Posterior cingulate gyrus (tissue), 11 donors: Measurements from ENCODE around the gene GDAP2.
"Not testable (repeated sequence)": the region's sequence is repeated elsewhere in the genome, so short reads cannot be mapped to it uniquely, and the experiment has no call there.

Experiments
- DNase-seq, 10 donors: peaks; one replicate each; pipeline versions ENCODE4 v3.0.0 to v3.0.0-alpha.2; 2020 to 2021; ENCODE audit warnings: mixed read lengths in 3 of 10
- intact Hi-C: fragments of 100-400 bp; cut with DNase I; formaldehyde crosslinking; loops from one replicate; pipeline ENCODE4 v1.15.1; 2023

GDAP2 gene

DNA sequence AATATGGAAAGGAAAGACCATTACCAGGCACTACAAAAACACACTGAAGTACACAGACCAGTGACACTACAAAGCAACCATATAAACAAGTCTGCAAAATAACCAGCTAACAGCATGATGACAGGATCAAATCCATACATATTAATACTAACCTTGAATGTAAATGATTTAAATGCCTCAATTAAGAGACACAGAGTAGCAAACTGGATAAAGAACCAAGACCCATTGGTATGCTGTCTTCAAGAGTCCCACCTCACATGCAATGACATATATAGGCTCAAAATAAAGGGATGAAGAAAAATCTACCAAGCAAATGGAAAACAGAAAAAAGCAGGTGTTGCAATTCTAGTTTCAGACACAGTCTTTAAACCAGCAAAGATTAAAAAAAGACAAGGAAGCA is 84.9 kb downstream of the GDAP2 start:
- intact Hi-C loops, DNase-seq: not testable (repeated sequence)

DNA sequence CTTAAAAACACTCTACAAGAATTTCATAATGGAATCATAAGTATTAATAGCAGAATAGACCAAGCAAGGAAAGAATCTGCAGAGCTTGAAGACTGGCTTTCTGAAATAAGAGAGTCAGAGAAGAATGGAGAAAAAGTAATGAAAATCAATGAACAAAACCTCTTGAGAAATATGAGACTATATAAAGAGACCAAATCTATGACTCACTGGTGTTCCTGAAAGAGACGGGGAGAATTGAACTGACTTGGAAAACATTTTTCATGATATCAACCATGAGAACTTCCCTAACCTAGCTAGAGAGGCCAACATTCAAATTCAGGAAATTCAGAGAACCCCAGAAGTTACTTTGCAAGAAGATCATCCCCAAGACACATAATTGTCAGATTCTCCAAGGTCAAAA is 85.6 kb downstream of the GDAP2 start:
- intact Hi-C loops, result no loop called here
- DNase-seq, result no peak

DNA sequence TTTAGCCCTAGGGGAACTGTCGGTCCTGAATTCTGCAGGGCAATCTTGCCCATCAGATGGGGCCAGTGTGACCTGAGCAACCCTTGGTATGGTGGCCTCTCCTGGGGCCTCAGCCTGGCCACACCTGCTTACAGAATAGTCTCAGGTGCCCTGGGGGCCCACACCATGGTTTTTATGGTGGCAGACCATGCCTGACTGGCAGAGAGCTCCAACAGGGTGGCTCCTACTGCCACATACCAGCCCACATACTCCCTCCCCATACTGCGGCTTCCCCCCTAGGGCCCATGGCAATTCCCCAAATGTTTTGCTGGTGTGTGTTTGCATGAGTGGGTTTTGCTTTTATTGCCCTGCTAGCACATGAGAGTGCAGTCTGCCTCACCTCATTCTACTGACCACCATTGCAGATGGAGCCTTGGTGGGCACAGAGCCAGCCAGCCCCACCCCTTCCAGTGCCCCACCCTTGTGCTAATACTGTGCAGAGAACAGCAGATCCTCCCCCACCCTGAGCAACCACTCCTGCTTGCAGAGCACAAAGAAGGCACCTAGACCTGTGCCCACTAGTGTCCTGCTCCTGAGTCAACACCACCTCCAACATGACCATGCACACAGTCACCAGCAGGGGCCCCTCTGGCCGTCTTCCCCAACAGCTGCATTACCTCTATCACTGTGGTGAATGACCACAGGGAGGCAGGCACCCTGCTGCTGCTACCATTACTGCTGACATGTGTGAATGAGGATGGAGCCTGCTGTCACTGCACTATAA is 86.8 kb downstream of the GDAP2 start:
- intact Hi-C loops, result no loop called here
- no peak for DNase-seq

DNA sequence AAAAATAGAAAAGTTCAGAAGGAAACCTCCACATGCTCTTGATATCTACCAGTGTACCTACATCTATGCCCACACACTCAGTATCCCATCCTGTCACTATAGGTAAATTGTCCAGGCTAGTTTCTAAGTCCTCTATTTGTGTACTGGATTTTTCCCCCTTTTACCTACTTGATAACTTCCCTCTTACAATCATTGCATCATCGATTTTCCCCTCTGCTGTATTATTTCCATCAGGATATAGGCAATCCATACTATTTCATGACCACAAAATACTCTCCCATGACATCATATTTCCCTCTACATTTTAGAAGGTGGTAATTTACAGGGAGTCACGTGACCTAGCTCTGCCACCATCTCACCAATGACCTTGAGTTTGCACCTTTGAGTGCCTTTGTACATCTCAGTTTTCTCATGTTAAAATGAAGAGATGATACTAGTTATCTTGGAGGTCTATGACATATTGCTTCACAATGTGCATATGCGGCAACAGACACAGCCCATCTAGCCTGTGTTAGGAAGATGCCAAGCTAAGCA is 88.2 kb downstream of the GDAP2 start:
- intact Hi-C loops, result no loop called here
- DNase-seq, result no peak

DNA sequence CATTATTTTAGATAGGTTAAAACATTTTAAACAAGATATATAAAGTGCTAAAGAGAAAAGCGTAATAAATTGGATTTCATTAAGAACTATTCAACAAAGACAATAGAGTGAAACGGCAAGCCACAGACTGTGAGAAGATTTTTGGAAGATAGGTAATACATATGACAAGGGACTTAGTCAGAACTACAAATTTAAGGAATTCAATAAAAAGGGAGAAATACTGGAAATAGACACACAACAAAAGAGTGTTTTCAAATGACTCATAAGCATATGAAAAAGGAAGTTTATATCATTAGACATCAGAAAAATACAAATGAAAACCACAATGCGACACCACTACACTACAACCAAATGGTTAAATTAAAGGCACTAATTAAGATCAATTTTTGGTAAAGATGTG is 90.5 kb downstream of the GDAP2 start:
- intact Hi-C loops, result no loop called here
- no peak for DNase-seq

DNA sequence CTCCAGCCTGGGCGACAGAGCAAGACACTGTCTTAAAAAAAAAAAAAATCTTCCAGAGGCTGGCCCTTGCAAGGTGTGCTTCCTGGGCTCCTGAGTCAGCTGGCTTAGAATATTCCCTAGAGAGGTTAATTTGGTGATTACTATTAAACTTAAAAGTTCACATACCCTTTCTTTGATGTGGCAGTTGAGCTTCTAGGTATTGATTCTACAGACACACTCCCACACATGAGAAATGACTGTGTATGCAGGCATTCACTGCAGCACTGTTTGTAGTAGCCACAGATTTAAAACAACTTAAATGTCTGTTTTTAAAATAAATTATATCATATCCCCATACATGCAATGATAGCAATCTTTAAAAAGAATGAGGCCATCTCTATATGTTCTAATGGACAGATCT is 93.4 kb downstream of the GDAP2 start:
- intact Hi-C loops, result no loop called here
- DNase-seq, result no peak

DNA sequence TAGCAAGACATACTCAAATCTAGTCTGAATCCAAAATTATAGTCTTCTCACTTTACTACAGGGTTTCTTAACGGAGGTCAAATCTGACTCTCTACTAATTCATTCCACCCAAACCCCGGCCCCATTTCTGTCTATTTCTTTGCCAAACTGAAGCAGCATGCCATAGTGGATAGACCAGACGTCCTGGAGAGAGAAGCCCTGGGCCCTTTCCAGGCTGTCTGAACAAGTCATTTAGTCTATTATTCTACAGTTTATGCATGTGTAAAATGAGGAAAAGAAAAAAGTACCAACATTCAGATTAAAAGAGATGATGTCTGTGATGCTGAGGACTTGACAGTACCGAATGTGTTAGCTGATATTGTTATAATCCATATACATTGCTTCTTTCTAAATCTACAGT is 95.0 kb downstream of the GDAP2 start:
- DNase-seq, result no peak
- intact Hi-C loops, result no loop called here

DNA sequence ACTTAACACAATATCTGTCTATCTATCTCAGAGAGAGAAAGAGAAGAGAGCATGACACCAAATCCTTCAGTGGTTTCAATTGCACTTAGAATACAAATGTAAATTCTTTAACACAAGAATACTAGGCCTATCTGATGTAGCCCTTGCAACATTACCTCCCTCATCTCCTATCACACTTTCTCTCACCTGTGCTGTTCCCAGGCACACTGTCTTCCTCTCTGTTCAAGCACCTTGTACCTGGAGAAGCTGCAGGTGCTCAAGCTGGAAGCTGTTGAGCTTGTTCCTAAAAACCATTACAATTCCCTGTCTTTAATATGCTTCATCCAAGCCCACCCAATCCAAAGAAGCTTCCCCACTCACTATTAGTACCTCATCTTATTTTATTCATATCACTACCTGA is 97.0 kb downstream of the GDAP2 start:
- intact Hi-C loops, result no loop called here
- DNase-seq, result no peak

DNA sequence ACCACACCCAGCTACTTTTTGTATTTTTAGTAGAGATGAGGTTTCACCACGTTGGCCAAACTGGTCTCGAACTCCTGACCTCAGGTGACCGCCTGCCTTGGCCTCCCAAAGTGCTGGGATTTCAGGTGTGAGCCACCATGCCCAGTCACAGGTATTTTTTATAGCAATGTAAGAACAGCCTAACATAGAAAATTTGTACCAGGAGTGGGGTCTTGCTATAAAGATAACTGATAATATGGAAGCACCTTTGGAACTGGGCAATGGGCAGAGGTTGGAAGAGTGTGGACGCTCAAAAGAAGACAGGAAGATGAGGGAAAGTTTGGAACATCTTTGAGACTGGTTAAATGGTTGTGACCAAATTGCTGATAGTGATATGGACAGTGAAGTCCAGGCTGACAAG is 99.2 kb downstream of the GDAP2 start:
- no peak for DNase-seq
- intact Hi-C loops, result no loop called here

DNA sequence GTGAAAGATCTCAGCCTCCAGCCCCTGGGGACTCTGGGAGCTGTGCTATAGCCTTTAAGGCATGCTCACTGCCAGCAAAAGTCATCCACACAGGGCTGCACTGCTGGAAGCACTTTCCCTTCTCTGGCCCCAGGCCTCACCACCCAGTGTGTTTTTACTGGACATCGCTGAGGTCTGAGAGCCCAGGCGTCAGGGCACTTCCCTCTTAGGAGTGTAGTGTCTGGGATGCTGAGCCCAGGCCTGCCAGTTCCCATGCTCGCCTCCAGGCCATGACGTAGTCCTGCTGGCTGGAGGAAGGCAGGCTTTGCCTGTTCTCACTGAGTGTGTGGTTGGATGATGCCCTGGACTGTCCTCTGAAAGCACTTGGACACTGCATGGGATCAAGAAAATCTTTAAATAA is 101.2 kb downstream of the GDAP2 start:
- intact Hi-C loops, result no loop called here
- DNase-seq, result no peak

DNA sequence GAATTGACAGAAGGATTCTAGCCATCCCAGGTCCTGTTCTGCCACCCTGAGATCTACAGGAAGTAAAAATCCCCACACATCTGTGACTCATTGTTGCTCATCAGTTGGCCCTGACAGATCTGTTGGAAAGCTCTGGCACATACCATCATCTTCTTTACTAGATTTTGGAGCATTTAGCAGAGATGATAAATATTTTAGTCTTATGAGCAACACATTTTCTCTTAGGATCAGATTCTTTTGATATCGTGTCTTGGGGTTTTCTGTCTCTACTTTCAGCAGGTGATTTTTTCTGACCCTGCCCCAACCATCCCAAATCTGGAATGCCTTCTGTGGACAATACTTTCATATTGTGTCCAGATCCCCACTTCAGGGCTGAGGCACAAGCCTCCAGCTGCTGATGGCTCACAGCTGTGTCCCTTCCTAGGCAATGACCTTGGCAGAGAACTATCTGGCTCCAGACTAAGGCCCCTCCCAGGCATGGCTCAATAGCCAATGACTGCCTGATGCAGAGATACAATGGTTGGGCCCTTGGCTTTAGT is 102.8 kb downstream of the GDAP2 start:
- DNase-seq, result no peak
- intact Hi-C loops, result no loop called here

DNA sequence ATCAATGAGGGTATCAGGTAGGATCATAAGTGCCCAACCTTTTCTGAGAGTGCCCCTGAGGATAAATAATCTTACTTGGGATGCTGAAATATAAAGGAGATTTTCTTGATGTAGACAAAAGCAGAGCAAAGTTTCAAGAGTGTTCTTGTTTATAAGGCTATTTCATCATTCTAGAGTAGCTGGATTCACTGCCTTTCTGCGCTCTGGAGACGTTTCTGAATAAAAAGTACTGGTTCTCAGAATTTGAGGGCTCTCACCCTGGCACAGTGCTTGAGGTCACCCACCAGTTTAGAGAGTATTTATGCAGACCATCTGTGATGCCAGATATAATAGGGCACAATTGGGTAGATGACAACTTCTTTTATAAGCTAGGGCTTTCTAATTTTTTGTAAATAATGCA is 103.3 kb downstream of the GDAP2 start:
- no peak for DNase-seq
- intact Hi-C loops, result no loop called here

DNA sequence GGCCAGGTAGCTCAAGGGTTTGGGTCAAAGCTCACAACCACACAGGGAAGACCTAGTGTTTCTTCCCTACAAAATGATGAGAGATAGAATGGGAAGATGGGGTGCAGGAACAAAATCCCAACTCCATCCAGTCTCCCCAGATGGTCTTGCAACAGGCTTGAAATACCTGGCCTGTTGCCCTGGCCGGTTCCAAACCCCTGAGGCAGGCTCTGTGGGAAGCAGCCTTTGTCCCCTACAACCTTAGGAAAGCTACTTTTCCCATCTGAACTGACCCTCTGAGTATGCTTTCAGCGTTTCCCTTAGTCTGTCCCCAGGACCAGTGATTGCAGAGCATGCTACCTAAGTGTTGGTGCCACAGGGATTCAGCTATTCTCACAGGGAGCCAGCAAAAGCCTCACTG is 104.0 kb downstream of the GDAP2 start:
- intact Hi-C loops, result no loop called here
- no peak for DNase-seq

DNA sequence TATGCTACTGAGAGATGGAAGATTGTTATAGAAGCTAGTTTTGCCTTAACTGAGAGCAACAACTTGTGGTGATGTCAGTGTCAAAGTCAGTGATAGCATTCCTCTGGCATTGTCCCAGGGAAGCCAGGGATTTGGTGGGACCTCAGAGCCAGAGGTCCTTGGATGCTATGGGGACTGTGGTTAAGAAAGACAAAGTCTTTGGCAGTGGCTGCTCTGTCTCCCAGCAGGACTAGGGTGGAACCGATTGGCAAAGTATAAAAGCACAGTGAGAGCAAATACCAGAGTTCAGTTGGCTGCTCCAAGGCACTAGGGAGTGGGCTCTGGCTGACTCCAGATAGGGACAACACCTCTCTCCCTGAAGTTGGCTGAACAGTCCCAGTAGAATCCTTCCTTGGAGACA is 104.8 kb downstream of the GDAP2 start:
- intact Hi-C loops, result no loop called here
- DNase-seq, result no peak

DNA sequence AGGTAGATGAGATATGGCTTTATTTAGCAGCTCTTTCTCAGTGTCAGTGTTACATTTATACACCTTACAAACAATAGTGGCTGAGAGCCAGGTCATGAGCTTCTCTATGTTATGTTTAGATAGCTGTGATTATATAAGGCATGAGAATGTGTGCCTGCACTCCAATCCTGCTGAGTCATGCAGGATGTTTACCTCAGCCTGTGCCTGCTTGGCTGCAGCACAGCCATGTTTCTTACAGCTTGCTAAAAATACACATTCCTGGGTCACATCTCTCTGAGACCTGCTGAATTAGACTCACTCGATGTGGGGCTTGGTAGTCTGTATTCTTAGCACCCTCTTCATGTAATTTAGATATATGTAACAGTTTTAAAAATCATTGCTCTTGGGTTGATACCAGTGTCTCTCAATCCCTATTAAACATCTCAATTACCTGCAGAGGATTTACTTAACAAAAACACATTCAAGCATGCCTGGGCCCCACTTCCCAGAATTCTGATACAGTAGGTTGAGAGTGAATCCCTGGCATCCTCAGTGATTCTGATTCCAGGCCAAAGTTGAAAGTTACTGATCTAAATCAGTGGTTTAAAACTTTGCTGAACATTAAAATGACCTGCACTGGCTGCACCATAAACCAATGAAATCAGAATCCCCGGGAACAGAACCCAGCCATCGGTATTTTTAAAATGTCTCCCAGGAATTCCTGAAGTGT is 107.5 kb downstream of the GDAP2 start:
- intact Hi-C loops, result no loop called here
- DNase-seq, result no peak

DNA sequence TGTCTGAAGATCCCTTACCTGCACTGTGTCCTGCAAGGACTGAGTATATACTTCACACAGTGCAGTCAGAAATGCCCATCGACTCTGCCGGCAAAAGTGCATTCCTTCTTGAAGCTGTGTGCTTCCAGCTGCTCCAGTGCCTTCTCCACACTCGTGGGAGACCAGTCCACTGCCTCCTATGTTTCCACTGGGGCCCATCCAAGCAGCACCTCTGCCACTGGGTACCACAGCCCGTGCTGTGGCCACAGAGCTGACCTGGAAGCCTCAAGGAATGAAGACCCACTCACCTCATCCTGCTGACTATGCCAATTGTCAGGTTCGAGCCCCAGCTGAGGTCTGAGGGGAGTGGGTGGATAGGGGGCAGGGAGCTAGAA is 108.1 kb downstream of the GDAP2 start:
- no peak for DNase-seq
- intact Hi-C loops, result no loop called here

DNA sequence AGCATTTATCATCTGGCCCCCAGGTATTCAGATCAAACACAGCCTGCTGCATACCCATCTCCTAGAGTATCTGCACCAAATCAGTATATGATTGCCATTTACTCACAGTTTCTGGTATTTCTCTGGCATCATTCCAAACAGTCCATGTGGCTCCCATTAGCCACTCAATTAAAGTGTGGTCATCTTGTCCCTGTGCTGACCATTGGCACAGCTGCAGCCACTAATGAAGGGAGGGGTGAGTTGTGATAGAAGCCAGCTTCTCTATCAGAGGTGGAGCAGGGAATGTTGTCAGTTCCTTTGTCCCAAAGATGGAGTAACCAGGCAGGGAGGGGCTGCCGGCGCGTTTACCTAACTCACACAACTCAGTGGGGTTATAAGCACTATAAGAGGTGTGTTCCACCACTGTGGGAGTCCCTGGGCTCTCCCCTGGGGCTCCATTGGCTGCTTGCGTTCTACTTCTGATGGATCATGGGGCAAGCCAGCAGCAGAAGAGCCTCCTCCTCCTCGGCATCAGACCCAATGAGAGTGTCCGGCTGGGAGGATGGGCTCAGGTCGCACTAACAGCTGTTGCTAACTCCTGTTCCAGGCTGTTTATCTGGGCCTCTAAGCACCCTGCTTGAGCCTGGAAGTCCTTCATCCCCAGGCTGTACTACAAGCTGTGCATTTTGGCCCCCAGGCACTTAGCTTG is 108.6 kb downstream of the GDAP2 start:
- no peak for DNase-seq
- intact Hi-C loops, result no loop called here

DNA sequence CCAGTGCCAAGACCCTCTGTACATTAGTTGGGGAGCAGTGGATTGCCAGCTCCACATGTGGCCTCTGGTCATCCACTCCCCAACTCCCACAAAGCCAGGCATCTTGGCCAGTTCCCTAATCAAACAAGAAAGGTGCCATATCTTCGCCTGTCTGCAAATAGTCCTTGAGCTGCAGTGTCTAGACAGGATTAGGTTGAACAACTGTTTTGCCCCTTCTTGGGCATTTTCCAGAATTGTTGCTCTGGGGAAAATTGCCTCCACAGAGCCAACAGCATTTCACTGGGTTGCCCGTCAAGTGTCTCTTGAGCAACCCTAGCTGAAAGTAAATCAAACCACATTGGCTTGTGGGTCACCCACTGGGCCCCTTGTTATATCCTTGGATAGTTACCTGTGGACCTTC is 109.3 kb downstream of the GDAP2 start:
- intact Hi-C loops, result no loop called here
- no peak for DNase-seq

DNA sequence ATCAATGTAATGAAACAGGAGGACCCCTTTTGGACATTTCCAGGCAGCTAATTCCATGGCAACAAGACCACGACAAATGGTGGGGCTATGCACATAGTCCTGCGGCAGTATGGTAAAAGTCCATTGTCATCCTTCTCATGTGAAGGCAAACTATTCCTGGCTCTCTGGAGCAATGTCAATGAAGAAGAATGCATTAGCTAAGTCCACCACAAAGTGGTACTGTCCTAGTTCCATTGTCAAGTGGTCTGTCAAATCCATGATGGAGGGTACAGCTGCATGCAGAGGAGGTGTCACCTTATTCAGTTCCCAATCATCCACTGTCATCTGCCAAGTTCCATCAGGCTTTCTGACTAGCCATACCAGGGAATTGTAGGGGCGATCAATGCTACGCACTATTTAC is 110.1 kb downstream of the GDAP2 start:
- DNase-seq, result no peak
- intact Hi-C loops, result no loop called here

DNA sequence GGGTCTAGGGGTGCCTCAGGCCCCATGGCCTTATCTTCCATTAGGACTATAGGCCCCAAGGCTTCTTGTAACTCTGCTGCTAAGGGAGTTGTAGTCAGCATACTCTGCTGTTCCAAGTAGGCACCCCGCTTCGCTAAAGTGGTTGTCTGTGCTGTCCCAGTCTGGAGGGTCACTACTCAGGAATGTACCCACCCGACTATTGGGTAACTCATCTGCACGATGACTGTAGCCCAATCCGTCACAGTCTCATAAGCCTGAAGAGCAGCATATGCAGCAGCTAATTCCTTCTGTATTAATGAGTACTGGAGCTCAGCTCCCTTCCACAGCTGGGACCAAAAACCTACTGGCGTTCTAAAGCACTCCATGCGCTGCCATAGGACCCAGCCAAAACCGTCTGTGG is 111.0 kb downstream of the GDAP2 start:
- intact Hi-C loops, result no loop called here
- no peak for DNase-seq

DNA sequence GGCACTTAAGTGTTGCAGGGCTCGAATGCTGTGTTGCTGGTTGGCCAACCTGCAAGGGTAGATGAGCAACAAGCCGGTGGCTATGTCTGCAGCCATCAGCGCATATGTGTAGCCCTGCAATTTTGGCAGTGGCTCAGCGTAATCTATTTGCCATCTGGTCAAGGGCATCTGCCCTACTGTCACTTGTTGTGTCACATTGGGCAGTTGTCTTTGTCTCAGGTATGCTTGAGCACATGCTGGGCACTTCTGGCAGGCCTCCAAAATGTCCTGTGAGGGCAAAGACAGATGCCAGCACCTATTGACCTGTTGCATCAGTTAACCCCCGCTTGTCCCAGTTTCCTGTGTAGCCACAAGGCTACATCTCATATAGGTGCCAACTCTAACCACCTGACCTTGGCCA is 111.8 kb downstream of the GDAP2 start:
- intact Hi-C loops, result no loop called here
- DNase-seq, result no peak
